Skeletal muscle satellite cell (primary cell): ENCODE measurements around the gene TERB1.

Experiments
- H3K27me3 ChIP-seq: 2 replicates; pipeline ENCODE4 v1.7.0; 2013; ENCODE audit warnings: low read length; ENCODE audit not compliant: control insufficient read depth, insufficient read depth
- H3K36me3 ChIP-seq: 2 replicates; pipeline ENCODE4 v1.7.0; 2013; ENCODE audit warnings: mild to moderate bottlenecking, control low read depth, low read length; ENCODE audit not compliant: insufficient read depth
- H3K4me1 ChIP-seq: 2 replicates; pipeline ENCODE4 v1.7.0; 2013; ENCODE audit warnings: low read length; ENCODE audit not compliant: control insufficient read depth, insufficient read depth
- H3K4me2 ChIP-seq: 2 replicates; pipeline ENCODE4 v1.7.0; 2013; ENCODE audit warnings: mild to moderate bottlenecking, low read length
- H3K4me3 ChIP-seq: 2 replicates; pipeline ENCODE4 v1.7.0; 2013; ENCODE audit warnings: low read length
- H3K9ac ChIP-seq: 2 replicates; pipeline ENCODE4 v1.7.0; 2013; ENCODE audit warnings: mild to moderate bottlenecking, low read depth, low read length, moderate library complexity
- H3K9me3 ChIP-seq: replicated peaks from 2 replicates; pipeline ENCODE4 v1.7.0; 2013; ENCODE audit warnings: mild to moderate bottlenecking, control low read depth, low read length

The TERB1 gene

DNA sequence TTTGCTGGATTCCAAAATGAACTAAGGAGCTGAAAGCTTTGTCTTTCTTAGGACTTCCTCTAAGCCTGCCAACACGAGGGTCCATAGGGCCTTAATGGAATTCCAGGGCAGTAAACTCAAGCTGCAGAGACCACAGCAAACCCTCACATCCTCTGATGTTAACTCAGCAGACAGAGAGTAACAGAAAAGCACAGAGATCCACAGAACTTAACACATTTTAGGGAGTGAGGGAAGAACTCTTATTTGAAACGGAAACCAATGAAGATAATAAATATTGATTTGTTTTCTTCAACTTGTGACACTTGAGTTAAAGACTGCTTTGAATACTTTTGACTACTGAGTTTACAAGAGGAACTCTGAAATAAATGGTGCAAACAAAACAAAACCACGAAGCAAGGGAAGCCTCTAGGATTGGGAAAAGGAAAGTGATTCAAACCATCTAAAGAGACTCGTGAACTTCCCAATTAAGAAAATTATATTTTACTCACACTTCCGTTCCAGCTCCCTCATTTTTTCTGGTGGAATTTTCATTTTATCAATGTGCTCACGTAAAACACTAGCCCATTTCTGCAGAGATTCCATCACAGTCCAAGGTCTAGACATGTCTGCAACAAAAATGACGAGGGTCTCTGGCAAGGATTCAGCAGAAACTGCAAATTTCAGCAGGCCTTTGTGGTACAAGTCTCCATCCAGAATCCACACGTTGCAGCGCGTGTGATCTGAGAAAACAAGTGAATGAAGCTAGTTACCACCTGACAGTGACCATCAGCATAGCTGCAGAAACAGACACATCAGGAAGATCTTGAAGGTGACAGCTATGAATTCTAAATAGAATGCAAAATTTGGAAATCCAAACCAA, 59.2 kb downstream of the TERB1 start:
- H3K27me3 ChIP-seq: no peaks in the 10 kb centered on the region
- H3K9me3 ChIP-seq: no peaks in the 10 kb centered on the region
- peak overlapping the region; percentile 45 for H3K4me2 ChIP-seq
- H3K36me3 ChIP-seq: peaks cover 72% of the 10 kb centered on the region
- peaks cover 28% of the 10 kb centered on the region for H3K4me1 ChIP-seq
- H3K9ac ChIP-seq: peak overlapping the region; percentile 56
- H3K4me3 ChIP-seq: no peak overlapping the region

DNA sequence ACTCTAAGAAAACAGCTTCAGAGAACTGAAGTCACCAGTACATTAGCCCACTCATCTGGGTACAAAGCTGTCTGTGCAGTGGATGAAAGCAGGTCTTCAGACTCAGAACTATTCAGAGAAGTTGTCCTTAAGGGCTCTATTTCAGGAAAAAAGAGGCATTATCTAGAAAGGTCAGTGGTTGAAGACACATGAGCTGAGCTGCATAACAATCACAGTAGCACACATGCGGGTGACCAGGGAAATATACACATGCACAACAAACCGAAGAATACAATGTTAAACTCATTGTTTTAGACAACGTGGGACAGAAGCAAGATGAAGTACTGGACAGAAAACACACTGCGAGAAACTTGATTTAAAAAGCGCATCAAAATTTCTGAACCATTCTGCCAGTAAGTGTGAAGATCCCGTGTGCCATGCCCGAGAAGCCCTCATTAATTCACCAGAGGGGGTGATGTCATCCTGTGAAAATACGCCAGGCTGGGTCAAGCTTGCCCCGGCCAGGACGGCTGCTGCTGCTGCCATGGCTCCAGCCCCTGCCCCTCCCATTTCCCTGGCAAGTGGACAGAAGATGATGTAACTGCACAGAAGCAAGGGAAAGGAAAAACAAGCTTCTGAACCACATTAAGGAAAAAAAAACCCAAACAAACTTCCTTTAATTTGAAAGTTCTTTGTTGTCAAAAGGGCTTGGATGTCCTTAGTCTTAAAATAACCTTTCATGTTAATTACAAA, 60.0 kb downstream of the TERB1 start:
- Histone ChIP-seq H3K36me3 (peaks cover 73% of the 10 kb centered on the region), H3K4me1 (peaks cover 31% of the 10 kb centered on the region), H3K27me3 (no peaks in the 10 kb centered on the region), H3K9ac (peak overlapping the region; percentile 65), H3K9me3 (no peaks in the 10 kb centered on the region), H3K4me3 (no peak overlapping the region), H3K4me2 (peak overlapping the region; percentile 45)

GRCh38 chr16:66740533-66740932, 60.9 kb downstream of the TERB1 start:
- Histone ChIP-seq H3K9ac (peak overlapping the region; percentile 65), H3K4me1 (peaks cover 37% of the 10 kb centered on the region), H3K9me3 (no peaks in the 10 kb centered on the region), H3K4me3 (peak overlapping the region; percentile 23), H3K4me2 (peak overlapping the region; percentile 45), H3K36me3 (peaks cover 76% of the 10 kb centered on the region), H3K27me3 (no peaks in the 10 kb centered on the region)

DNA sequence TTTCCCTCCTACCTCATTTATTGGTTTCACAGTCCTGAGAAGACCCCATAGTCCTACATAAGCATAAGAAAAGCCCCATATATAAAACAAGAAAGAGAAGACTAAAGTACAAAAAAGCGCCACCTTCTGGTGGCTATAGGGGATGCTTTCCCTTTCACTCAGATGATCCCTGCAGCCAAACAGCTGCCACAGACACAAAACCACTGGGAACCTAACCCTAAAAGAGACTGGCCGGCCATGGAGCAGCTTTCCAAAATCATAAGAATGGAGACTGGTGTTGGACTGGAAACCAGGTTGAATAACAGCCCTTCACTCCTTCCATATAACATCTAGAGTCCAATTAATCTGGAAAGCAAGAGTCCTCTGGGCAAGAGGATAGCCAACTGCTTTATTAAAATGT, 61.4 kb downstream of the TERB1 start:
- no peaks in the 10 kb centered on the region for H3K27me3 ChIP-seq
- H3K4me1 ChIP-seq: peaks cover 37% of the 10 kb centered on the region
- no peaks in the 10 kb centered on the region for H3K9me3 ChIP-seq
- H3K4me3 ChIP-seq: peak overlapping the region; percentile 23
- H3K9ac ChIP-seq: peak overlapping the region; percentile 65
- H3K36me3 ChIP-seq: peaks cover 77% of the 10 kb centered on the region
- peak overlapping the region; percentile 45 for H3K4me2 ChIP-seq

DNA sequence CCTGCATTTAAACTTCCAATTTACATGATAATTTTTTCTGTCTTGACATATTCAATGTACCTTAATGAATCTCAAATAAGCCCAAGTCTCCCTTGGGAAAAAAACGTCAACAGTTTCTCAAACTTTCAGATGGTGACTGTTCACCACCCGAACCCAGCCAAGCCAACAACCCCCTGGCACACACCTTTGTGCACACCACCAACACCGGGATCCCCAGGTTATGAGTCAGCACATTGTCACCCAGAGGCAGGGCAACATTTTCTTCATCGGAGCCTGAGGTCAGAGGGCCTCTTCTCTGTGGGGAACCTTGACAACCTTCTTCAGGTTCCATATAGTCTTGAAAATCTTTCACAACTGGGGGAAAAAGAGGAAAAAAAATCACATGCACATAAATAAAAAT, 65.5 kb downstream of the TERB1 start:
- Histone ChIP-seq H3K4me3 (no peak overlapping the region), H3K4me1 (peaks cover 19% of the 10 kb centered on the region), H3K9ac (no peak overlapping the region), H3K4me2 (no peak overlapping the region), H3K9me3 (no peaks in the 10 kb centered on the region), H3K36me3 (peaks cover 88% of the 10 kb centered on the region), H3K27me3 (no peaks in the 10 kb centered on the region)

DNA sequence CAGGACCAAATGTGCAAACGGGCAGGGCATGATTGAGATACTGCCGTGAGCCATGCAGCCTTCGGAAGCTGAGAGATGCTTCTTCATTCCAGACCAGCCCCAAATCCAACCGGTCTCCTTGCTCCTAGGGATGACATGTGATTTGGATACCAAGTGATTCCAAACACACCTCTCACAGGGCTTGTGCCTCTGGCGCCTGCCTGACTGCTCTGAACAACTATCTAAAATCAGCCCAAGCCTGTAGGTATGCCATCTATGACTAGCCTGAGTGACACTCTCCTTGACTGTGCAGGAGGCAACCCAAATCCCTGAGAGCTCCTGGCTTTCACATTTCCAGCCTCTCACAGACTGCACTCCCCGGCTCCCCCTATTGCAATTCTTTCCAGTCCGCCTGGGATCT, 70.3 kb downstream of the TERB1 start:
- no peak overlapping the region for H3K4me3 ChIP-seq
- H3K9ac ChIP-seq: no peak overlapping the region
- H3K4me2 ChIP-seq: no peak overlapping the region
- peaks cover 91% of the 10 kb centered on the region for H3K36me3 ChIP-seq
- H3K9me3 ChIP-seq: no peaks in the 10 kb centered on the region
- peaks cover 3% of the 10 kb centered on the region for H3K4me1 ChIP-seq
- no peaks in the 10 kb centered on the region for H3K27me3 ChIP-seq

DNA sequence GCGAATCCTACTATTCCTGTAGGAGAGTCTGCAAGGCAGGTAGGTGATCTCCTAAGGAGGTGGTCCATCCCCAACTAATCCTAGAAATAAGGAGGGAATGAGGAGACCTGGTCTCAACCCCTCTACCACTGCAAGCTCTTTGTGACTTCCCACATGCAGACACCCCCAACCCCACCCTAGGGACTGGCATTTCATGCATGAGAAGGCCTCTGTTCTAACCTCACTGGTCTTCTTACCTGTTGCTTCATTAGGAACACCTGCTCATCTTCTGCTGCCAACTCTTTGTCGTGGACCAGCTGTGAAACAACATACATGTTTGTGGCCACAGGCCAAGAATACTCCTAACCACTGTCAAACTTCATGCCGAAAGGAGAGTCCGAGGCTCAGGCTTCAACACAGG, 72.6 kb downstream of the TERB1 start:
- Histone ChIP-seq H3K27me3 (no peaks in the 10 kb centered on the region), H3K4me1 (no peaks in the 10 kb centered on the region), H3K9me3 (no peaks in the 10 kb centered on the region), H3K4me3 (no peak overlapping the region), H3K9ac (no peak overlapping the region), H3K4me2 (no peak overlapping the region), H3K36me3 (peaks cover 88% of the 10 kb centered on the region)

DNA sequence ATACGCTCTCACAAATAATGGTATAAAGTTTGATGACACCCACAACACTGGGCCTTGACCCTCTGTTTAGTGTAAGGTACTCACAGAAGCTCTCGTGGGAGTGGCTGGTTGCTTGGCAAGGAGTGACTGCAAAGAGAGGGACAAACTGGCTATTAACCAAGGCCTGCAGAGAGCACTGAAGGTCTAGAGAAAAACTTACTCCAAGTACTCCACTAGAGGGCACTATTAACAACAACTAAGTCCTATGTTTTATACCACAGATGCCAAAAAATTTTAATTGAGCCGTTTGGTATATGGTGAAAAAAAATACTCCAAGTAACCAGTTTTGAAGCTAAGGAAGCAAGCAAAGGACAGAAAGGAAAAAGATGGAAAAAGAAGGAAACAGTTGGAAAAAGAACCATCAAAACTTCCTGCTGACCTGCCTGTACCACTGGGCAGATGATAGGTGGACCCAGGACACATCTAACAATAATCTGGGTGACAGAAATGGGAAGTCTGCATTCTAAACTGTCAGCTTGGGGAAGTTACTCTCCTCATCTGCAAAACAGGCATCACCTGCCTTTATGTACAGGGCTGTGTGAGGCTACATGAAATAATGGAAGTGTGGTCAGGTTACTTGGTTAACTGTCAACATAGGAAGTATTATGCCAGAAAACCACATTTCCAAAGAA, 73.1 kb downstream of the TERB1 start:
- Histone ChIP-seq H3K4me2 (no peak overlapping the region), H3K4me3 (no peak overlapping the region), H3K9ac (no peak overlapping the region), H3K27me3 (no peaks in the 10 kb centered on the region), H3K9me3 (no peaks in the 10 kb centered on the region), H3K36me3 (peaks cover 88% of the 10 kb centered on the region), H3K4me1 (no peaks in the 10 kb centered on the region)

DNA sequence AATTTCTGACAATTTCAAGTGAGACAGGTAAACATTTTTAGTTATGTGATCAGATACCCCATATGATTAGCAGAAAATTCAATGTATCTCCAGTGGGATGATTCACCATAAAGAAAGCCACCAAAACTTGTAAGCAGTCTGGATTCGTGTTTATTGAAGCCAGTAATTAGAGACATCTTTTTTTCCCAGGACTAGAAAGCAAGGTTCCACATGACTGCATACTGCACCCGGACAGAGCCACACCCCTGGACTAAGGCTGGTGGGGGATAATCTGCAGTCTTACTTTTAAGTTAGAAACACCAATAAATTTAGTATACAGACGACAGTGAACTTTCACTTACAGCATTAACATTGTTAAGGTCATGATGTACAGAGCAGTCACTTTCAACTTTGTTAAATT, 80.6 kb downstream of the TERB1 start:
- Histone ChIP-seq H3K9me3 (no peaks in the 10 kb centered on the region), H3K27me3 (no peaks in the 10 kb centered on the region), H3K9ac (no peak overlapping the region), H3K36me3 (peaks cover 47% of the 10 kb centered on the region), H3K4me2 (no peak overlapping the region), H3K4me3 (no peak overlapping the region), H3K4me1 (no peaks in the 10 kb centered on the region)

DNA sequence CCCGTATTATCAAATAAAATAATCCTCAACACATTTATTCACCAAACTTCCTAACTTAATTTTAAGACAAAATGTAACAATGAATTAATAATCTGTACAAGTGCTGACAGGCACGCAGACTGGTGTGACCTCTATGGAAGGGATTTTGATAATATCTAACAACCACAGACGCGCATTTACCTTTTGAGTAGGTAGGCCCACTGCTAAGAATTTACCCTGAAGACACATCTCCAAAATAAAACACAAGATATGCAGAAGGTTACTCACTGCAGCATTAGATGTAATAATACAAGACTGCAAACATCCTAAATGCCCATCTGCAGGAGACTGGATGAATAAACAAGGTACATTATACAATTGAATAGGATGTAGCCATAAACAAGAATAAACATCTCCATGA, 82.1 kb downstream of the TERB1 start:
- Histone ChIP-seq H3K4me3 (no peak overlapping the region), H3K9me3 (no peaks in the 10 kb centered on the region), H3K36me3 (peaks cover 38% of the 10 kb centered on the region), H3K4me2 (no peak overlapping the region), H3K9ac (no peak overlapping the region), H3K27me3 (no peaks in the 10 kb centered on the region), H3K4me1 (no peaks in the 10 kb centered on the region)

- Histone ChIP-seq H3K4me2 (no peak overlapping the region), H3K27me3 (no peaks in the 10 kb centered on the region), H3K9me3 (no peaks in the 10 kb centered on the region), H3K4me3 (no peak overlapping the region), H3K36me3 (peaks cover 23% of the 10 kb centered on the region), H3K4me1 (no peaks in the 10 kb centered on the region), H3K9ac (no peak overlapping the region)
Measured at GRCh38 chr16:66717776-66718175, 83.6 kb downstream of the TERB1 start.
